Activated naive CD8-positive, alpha-beta T cell treated with anti-CD3 and anti-CD28 coated beads, Interleukin-2, amount 50 U/mL, for 24 hours (primary cell): ENCODE results near the gene BCR.

Experiments
- ATAC-seq: fragments of 150-1000 bp; cut with Tn5 transposase; one replicate; pipeline ENCODE4 v1.10.0; 2021
- DNase-seq: peaks from one replicate; pipeline ENCODE4 v3.0.0; 2021
- H3K27ac Mint-ChIP-seq: one replicate; pipeline ENCODE4 v1.8.0; 2021; ENCODE audit warnings: mild to moderate bottlenecking, mixed read lengths
- H3K27me3 Mint-ChIP-seq: one replicate; pipeline ENCODE4 v1.8.0; 2021; ENCODE audit warnings: mixed read lengths
- H3K36me3 Mint-ChIP-seq: one replicate; pipeline ENCODE4 v1.8.0; 2021; ENCODE audit warnings: low read depth, mixed read lengths
- H3K4me1 Mint-ChIP-seq: one replicate; pipeline ENCODE4 v1.8.0; 2021; ENCODE audit warnings: mixed read lengths
- H3K4me3 Mint-ChIP-seq: one replicate; pipeline ENCODE4 v1.8.0; 2021; ENCODE audit warnings: mild to moderate bottlenecking, moderate library complexity, mixed read lengths
- H3K9me3 Mint-ChIP-seq: one replicate; pipeline ENCODE4 v1.8.0; 2021; ENCODE audit warnings: mixed read lengths

Gene BCR

DNA sequence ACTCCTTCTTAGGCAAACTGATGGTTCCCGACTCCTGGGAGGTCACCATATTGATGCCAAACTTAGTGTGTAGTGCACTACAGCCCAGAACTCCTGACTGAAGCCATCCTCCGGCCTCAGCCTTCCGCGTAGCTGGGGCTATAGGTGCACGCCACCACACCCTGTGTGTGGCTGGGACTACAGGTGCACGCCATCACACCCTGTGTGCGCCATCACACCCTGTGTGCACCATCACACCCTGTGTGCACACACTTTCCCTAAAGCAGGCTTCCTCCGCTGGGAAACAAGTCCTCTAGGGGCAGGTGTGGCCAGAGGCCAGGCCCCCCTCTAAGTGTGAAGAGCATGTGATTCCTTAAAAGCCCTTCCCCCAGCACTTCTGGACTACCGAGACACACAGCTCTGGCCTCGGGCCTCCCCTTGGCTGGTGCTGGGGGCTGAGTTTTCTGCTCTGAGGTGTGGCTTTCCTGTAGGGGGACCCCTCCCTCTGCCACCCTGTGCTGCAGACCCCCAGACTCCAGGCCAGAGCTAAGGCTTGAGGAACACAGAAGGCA lies 81.7 kb downstream of the BCR start:
- Mint-ChIP-seq H3K4me3 (no peak overlapping the region), H3K27me3 (no peaks in the 10 kb centered on the region), H3K36me3 (peaks cover 5% of the 10 kb centered on the region), H3K9me3 (no peaks in the 10 kb centered on the region), H3K4me1 (peaks cover under 1% of the 10 kb centered on the region), H3K27ac (no peak overlapping the region)
- DNase-seq (no peak), ATAC-seq (no peak)

DNA sequence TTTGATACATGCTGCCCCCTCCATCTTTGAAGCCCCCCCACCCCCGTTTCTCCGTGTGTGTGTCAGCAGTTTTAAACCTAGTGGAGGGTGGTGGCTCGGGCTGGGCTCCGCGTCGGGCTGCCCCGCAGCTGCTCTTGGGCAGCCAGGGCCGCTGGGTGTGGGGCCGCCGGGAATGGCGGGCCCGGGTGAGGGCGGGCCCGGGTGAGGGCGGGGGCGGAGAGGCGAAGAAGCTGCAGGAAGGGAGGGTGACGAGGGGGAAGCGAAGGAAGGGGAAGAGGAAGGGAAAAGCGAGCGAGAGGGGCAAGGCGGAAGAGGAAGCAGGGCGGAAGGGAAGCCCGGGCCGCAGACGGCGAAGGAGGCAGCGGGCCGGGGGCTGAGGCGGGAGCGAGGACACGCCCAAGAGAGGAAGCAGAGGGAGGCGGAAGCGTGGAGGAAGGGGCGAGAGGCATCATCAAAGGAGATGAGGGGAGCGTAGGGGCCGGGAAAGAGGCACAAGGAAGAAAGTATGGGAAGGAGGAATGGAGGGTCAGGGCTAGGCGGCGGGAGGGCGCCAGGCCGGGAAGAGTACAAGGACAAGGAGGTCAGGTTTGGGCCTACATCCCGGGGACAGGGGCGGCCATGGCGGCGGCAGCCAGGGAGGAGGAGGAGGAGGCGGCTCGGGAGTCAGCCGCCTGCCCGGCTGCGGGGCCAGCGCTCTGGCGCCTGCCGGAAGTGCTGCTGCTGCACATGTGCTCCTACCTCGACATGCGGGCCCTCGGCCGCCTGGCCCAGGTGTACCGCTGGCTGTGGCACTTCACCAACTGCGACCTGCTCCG lies 82.4 kb downstream of the BCR start:
- no peak overlapping the region for H3K4me3 Mint-ChIP-seq
- no peak overlapping the region for H3K27ac Mint-ChIP-seq
- H3K4me1 Mint-ChIP-seq: no peaks in the 10 kb centered on the region
- H3K27me3 Mint-ChIP-seq: no peaks in the 10 kb centered on the region
- DNase-seq: no peak
- no peaks in the 10 kb centered on the region for H3K9me3 Mint-ChIP-seq
- no peak for ATAC-seq
- peaks cover 5% of the 10 kb centered on the region for H3K36me3 Mint-ChIP-seq

DNA sequence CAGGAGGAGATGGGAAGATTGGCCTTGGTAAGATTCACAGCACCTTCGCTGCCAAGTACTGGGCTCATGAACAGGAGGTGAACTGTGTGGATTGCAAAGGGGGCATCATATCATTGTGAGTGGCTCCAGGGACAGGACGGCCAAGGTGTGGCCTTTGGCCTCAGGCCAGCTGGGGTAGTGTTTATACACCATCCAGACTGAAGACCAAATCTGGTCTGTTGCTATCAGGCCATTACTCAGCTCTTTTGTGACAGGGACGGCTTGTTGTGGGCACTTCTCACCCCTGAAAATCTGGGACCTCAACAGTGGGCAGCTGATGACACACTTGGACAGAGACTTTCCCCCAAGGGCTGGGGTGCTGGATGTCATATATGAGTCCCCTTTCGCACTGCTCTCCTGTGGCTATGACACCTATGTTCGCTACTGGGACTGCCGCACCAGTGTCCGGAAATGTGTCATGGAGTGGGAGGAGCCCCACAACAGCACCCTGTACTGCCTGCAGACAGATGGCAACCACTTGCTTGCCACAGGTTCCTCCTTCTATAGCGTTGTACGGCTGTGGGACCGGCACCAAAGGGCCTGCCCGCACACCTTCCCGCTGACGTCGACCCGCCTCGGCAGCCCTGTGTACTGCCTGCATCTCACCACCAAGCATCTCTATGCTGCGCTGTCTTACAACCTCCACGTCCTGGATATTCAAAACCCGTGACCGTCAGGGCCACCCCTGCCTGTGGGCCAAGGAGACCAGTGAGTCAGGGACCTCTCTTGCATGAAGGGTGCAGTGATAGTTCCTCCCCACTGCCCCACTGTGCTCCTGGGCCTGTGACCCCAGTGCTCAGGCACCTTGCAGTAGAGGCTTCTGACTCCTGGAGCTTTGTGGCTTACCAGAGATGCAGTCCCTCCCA lies 83.6 kb downstream of the BCR start:
- Mint-ChIP-seq H3K4me1 (no peaks in the 10 kb centered on the region), H3K9me3 (no peaks in the 10 kb centered on the region), H3K27me3 (no peaks in the 10 kb centered on the region), H3K36me3 (peaks cover 7% of the 10 kb centered on the region), H3K27ac (peak overlapping the region; percentile 34), H3K4me3 (no peak overlapping the region)
- peak; percentile 80 for ATAC-seq
- peak; percentile 25 for DNase-seq

DNA sequence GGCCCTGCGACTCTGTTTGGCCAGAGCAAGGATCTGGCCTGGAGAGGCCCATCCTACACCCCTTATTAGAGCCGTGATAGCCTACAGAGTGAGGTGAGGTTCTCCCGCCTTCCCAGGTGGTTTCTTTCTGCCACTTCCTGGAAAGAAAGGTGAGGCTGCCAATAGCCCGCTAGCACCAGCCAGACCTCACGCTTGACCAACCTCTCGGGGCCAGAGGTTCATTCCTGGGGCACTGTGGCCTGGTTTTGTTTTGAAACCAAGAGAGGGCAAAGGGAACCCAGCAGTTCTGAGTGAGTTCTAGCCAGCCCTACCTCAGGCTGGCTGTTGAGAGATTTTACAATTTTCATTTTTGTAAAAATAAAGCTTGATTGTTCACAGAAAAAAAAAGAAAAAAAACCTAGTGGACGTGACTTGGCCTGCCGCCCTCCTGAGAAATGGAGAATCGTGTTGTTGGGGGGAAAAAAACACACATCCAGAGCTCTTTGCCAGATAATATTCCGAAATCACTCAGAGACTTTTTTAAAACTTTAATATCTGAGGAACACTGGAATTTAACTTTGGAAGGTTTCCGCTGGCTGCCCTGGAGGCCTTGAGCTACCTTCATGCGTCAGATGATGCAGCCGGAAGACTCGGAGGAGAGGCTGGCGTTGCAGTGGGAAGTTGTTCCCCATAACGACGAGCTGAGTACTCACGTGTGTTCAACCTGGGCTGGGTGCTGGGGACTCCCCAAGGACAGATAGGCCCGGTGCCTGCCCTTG lies 84.5 kb downstream of the BCR start:
- ATAC-seq: no peak

DNA sequence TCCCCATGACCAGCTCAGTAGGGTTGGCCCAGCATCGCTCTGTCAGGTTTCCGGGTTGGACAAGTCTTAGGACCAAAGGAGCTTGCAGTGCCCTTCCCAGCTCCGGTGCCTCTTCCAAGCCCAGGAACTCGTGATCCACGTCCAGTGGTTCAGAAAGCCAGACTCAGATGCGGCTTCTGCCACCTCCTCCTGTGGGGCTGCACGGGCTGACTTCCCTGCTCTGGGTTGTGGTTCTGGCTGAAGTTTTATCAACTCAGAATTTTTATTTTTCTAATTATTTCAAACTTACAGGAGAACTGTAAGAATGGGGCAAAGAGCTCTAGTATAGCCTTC lies 85.0 kb downstream of the BCR start:
- no peak for DNase-seq
- no peaks in the 10 kb centered on the region for H3K9me3 Mint-ChIP-seq
- H3K27ac Mint-ChIP-seq: no peak overlapping the region
- H3K4me1 Mint-ChIP-seq: peaks cover 10% of the 10 kb centered on the region
- no peak overlapping the region for H3K4me3 Mint-ChIP-seq
- ATAC-seq: no peak
- no peaks in the 10 kb centered on the region for H3K27me3 Mint-ChIP-seq
- H3K36me3 Mint-ChIP-seq: peaks cover 7% of the 10 kb centered on the region

More for the DNA sequence above, 84.5 kb downstream of the BCR start:
- no peaks in the 10 kb centered on the region for H3K9me3 Mint-ChIP-seq
- DNase-seq: no peak
- no peak overlapping the region for H3K4me3 Mint-ChIP-seq
- H3K4me1 Mint-ChIP-seq: peaks cover 7% of the 10 kb centered on the region
- no peaks in the 10 kb centered on the region for H3K27me3 Mint-ChIP-seq
- peaks cover 7% of the 10 kb centered on the region for H3K36me3 Mint-ChIP-seq
- peak overlapping the region; percentile 8 for H3K27ac Mint-ChIP-seq

DNA sequence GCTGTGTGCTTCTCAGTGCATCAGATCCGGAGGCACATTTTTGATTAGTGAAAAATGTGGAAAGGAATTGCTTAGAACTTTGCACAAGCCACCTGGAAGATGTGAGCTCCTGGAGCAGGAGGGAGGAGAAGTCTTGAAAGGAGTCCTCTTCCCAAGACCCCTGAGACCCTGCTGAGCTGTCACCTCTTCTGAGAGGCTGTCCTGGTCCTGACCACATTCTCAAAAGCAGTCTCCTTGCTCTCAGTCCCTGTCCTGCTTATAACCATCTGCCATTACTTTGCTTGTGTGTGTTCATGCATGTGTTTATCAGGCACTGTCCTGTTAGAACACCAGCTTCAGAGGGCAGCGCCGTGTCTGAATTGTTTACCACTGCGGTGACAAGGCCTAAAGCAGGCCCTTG lies 86.5 kb downstream of the BCR start:
- Mint-ChIP-seq H3K36me3 (peaks cover 7% of the 10 kb centered on the region), H3K4me1 (peaks cover 13% of the 10 kb centered on the region), H3K27ac (peak overlapping the region; percentile 15)

DNA sequence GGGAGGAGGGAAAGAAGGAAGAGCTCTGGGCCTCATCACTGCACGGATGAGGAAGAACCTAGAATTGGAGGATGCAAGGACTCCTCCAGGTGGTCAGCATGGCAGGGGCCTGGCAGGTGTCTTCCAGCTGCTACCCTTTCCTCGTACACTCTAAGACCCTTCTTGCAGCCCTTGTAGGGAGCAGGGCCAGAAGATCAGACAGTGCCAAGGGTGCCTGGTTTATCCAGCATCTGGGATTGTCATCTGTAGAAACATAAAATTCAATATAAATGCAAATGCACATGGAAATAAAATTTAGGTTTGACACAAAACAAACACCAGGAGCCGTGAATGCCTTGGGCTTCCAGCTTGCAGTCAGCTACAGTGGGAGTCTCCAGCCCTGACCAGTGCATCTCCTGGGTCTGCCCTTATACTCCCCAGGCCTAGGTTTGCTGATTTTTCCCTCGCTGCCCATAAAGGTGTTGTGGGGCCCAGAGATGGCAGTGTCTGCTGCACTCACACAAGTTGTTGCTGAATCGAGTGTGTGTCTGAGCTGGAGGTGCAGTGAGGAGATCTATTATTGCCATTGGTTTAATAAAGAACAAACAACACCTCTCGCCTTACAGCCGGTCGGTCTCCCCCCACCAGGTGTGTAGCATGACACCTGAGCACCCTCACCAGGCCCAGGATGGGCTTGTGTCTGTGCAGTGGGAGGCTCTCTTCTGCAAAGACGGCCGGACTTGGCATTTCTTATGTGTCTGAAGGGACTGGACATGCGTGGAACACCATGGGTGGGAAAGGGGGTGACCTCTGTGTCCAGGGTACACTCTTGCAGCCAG lies 87.1 kb downstream of the BCR start:
- H3K27ac Mint-ChIP-seq: peak overlapping the region; percentile 15
- H3K27me3 Mint-ChIP-seq: no peaks in the 10 kb centered on the region
- no peak for ATAC-seq
- peaks cover 13% of the 10 kb centered on the region for H3K4me1 Mint-ChIP-seq
- H3K9me3 Mint-ChIP-seq: no peaks in the 10 kb centered on the region
- no peak overlapping the region for H3K4me3 Mint-ChIP-seq
- no peak for DNase-seq
- H3K36me3 Mint-ChIP-seq: peaks cover 7% of the 10 kb centered on the region

More for the DNA sequence above, 86.5 kb downstream of the BCR start:
- no peak overlapping the region for H3K4me3 Mint-ChIP-seq
- H3K9me3 Mint-ChIP-seq: no peaks in the 10 kb centered on the region
- DNase-seq (no peak), ATAC-seq (no peak)
- no peaks in the 10 kb centered on the region for H3K27me3 Mint-ChIP-seq

DNA sequence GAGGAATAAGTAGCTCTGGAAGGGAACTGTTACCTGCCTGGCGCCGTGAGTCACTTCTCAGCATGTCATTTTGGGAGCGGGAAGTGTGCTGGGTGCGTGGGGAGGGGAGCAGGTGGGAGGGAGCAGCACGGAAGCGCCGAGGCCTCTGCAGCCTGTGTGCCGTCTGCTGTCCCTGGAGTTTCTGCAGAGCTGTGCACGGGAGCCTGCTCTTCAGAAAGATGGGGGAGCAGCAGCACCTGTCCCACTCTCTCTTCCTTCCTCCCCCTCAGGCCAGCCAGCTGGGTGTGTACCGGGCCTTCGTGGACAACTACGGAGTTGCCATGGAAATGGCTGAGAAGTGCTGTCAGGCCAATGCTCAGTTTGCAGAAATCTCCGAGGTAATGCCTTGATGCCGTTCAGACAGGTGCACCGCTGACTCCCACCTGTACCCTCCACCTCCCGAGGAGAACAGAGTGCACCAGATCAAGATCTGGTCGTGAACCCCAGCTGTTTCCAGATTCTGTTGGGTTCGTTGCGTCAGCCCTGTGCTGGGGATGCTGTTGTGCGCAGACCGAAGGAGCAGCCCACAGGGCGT lies 87.9 kb downstream of the BCR start:
- no peak overlapping the region for H3K4me3 Mint-ChIP-seq
- ATAC-seq (no peak), DNase-seq (no peak)
- peaks cover 8% of the 10 kb centered on the region for H3K36me3 Mint-ChIP-seq
- no peak overlapping the region for H3K27ac Mint-ChIP-seq
- H3K27me3 Mint-ChIP-seq: no peaks in the 10 kb centered on the region
- peaks cover 13% of the 10 kb centered on the region for H3K4me1 Mint-ChIP-seq
- H3K9me3 Mint-ChIP-seq: no peaks in the 10 kb centered on the region

DNA sequence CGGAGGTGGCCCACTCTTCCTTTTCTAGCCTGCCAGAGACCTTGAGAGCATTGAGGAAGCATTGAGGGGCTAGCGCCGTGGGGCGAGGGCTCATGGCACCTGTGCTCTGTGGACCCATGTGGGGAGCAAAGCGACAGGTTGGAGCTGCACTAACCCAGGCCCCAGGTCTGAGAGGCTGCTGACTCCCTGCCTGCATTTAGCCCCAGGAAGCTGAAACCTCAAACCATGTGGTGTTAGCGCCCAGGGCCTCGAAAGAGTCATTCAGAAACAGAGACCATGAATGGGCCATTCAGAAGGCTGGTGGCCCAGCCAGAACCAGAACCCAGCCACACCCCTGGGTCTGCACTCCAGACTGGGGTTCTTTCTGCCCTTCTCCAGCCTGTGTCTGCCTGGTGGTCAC lies 88.6 kb downstream of the BCR start:
- no peak for ATAC-seq
- no peak for DNase-seq
- Mint-ChIP-seq H3K36me3 (peaks cover 13% of the 10 kb centered on the region), H3K9me3 (no peaks in the 10 kb centered on the region), H3K4me1 (peaks cover 13% of the 10 kb centered on the region), H3K27me3 (no peaks in the 10 kb centered on the region), H3K27ac (no peak overlapping the region), H3K4me3 (no peak overlapping the region)

DNA sequence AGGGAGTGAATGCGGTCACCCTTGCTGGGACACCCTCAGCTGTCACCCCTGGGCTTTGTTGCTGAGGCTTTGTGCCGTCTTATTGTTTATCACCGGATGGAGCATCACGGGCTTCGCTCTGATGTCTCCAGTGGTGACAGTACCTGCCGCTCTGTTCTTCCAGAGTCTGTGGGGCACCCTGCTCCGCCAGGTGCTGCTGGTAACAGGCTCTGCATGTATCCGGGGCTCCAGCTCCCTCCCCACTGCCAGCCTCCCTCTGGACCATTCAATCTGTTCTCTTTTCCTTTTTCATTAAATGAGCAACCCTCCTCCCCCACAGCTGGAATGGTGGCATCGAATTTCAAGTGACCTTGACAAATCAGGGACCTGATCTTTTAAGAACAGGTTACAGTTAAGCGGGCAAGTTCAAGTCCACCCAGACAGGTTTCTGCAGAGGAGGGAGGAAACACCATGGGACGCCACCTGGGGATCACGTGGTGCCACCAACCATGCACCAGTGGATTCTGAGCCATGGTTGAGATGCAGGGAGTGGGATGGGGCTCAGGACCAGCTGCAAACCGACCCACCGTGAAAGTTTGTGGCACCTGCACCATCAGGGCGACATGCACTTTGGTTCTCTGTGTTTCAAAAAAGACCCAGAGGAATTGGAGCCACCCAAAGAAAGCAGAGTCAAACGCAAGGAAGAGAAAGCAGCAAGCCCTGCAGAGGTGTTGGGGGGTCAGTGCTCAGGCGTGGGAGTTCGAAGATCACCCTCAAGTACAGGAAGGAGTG lies 89.3 kb downstream of the BCR start:
- DNase-seq: no peak
- H3K27ac Mint-ChIP-seq: no peak overlapping the region
- no peak overlapping the region for H3K4me3 Mint-ChIP-seq
- H3K9me3 Mint-ChIP-seq: no peaks in the 10 kb centered on the region
- ATAC-seq: no peak
- no peaks in the 10 kb centered on the region for H3K27me3 Mint-ChIP-seq
- H3K4me1 Mint-ChIP-seq: peaks cover 13% of the 10 kb centered on the region
- H3K36me3 Mint-ChIP-seq: peaks cover 11% of the 10 kb centered on the region

DNA sequence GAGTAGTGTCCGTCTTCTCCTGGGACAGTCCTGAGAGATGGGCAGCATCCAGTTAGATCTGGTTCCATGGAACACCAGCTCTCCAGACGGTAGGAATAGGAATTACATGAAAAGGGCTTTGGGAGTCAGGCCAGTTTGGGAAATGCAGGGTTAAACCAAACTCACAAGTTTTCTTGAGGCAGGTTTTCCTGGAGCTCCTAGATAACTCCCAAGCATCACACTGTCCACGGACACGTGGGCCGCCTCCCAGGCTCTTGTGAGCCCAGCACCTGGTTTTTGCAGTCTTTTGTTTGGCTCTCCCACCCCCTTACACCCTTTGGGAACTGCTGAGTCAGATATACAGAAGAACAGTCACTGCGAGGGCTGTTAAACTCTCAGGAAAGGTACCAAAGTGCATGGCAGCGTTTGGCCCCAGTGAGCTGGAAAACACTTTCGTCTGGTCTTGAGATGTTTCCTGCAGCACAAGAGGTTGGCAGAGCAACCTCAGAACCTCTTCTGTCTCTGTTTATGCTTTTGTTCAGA lies 90.0 kb downstream of the BCR start:
- DNase-seq (no peak), ATAC-seq (no peak)
- Mint-ChIP-seq H3K4me3 (no peak overlapping the region), H3K4me1 (peaks cover 13% of the 10 kb centered on the region), H3K9me3 (no peaks in the 10 kb centered on the region), H3K27ac (no peak overlapping the region), H3K36me3 (peaks cover 11% of the 10 kb centered on the region), H3K27me3 (no peaks in the 10 kb centered on the region)

DNA sequence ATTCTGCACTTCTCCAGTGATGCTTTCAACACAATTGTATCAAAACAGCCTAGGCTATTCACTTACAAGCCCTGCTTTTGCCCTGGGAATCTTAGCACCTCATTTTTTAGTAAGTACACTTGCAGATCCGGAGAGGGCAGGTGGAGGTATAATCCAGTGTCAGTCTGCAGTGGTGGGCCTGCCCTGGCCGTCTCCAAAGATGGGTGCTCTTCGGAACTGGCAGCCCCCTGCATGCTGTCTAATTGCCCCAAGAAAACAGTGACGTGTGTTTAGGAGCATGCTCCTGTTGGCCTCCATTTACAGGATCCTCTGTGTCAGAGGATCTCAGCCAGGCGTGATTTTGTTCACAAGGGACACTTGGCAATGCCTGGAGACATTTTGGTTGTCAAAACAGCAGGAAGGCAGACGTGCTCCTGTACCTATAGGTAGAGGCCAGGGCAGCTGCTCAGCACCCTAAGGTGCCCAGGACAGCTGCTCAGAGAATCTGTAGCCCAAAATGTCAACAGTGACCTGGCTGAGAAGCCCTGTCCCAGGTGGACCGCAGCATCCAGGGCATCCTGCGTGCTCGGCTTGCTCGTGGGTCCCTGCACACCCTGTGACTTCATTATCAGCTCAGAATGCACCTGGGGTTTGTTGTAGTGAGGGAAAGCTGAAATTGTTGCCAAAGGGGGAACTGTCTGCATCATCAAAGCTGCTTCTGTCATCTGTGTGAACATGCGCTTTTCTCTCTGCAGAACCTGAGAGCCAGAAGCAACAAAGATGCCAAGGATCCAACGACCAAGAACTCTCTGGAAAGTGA lies 90.7 kb downstream of the BCR start:
- ATAC-seq (no peak), DNase-seq (no peak)
- Mint-ChIP-seq H3K9me3 (no peaks in the 10 kb centered on the region), H3K36me3 (peaks cover 9% of the 10 kb centered on the region), H3K27ac (no peak overlapping the region), H3K4me1 (peaks cover 13% of the 10 kb centered on the region), H3K27me3 (no peaks in the 10 kb centered on the region), H3K4me3 (no peak overlapping the region)
